GM12865 (cell line): ENCODE measurements around the gene IQSEC2.

ENCODE experiments used
- DNase-seq: peaks from one replicate; pipeline ENCODE4 v3.0.0; 2010; ENCODE audit warnings: low read depth
- H3K4me3 ChIP-seq: 2 replicates; pipeline ENCODE4 v1.5.1; 2011; ENCODE audit warnings: mild to moderate bottlenecking, low read depth, low read length, control low read depth
- TF ChIP-seq, protein P1 (sequence below): IDR thresholded peaks from 2 replicates; pipeline ENCODE4 v1.5.1; 2011; ENCODE audit warnings: low read length, control low read depth, low read depth, inconsistent platforms; ENCODE audit not compliant: insufficient read depth; ENCODE audit errors: missing control alignments

The IQSEC2 gene

DNA sequence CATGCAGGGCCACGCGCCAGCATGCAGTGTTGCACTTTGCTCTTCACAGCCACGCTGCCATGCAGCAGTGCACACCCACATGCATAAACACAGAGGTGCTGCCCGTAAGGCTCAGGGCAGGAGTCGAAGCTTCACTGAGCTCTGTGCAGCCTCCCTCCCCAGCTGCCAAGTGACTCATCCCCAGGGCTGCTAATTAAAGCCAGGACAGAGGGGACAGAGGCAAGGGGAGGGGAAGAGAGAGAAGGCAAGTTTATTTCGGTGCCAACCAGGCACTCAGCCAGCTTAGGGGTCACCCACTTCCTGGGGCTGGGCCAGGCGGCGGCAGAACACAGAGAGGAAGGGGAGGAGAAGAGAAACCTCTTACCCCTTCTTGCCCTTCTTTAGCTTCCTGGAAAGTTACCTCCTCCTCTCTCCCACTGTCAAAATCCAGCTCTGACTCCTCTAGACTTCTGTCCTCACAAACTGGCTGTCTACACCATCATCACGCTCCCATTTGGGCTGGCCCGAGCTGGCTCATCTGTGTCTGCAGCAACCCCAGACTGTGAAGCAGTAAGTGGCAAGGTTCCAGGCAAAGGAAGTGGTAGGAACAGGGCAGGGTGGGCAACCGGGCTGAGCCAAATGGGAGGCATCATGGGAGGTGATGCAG is 6.2 kb upstream of the IQSEC2 start:
- TF ChIP-seq, protein P1, sequence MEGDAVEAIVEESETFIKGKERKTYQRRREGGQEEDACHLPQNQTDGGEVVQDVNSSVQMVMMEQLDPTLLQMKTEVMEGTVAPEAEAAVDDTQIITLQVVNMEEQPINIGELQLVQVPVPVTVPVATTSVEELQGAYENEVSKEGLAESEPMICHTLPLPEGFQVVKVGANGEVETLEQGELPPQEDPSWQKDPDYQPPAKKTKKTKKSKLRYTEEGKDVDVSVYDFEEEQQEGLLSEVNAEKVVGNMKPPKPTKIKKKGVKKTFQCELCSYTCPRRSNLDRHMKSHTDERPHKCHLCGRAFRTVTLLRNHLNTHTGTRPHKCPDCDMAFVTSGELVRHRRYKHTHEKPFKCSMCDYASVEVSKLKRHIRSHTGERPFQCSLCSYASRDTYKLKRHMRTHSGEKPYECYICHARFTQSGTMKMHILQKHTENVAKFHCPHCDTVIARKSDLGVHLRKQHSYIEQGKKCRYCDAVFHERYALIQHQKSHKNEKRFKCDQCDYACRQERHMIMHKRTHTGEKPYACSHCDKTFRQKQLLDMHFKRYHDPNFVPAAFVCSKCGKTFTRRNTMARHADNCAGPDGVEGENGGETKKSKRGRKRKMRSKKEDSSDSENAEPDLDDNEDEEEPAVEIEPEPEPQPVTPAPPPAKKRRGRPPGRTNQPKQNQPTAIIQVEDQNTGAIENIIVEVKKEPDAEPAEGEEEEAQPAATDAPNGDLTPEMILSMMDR, result no peak
- no peak overlapping the region for H3K4me3 ChIP-seq
- DNase-seq, result peak; percentile 7

DNA sequence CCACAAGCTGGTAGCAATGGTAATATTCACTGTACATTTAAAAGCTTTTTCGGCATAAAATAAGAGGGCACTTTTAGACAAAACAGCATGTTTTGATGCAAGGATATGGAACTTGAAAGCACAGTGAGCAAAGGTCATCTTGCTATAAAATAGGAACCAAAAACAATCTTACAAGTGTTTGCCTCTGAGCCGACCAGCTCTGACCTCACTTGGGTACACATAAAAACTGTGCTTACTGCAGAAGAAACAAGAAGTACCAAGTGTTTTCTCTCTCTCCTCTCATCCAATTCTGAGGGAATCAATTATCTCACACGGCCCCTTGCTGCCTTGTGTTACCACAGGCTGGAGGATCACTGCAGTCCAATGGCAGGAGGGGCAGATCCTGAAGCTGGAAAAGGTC is 4.8 kb upstream of the IQSEC2 start:
- TF ChIP-seq, protein P1, result no peak
- no peak for DNase-seq
- H3K4me3 ChIP-seq, result no peak overlapping the region

DNA sequence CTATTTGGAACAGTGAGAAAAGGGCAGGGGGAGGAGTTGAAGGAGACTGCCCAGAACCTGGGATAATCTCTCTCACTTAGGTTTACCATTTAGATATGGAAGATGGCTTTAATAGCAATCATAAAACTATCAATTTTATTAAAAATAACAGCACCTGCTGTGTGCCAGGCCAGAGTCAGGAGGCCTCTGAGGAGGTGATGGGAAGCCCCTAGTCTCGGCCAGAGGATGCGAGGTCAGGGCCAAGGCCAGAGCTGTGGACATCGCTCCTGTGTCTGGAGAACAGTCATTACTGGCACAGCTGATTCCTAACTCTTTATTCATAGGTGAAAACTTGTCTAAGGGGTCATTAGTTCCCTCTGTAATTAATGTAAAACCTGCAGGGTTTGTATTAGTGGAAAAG is 4.2 kb upstream of the IQSEC2 start:
- TF ChIP-seq, protein P1, result no peak
- H3K4me3 ChIP-seq, result no peak overlapping the region

DNA sequence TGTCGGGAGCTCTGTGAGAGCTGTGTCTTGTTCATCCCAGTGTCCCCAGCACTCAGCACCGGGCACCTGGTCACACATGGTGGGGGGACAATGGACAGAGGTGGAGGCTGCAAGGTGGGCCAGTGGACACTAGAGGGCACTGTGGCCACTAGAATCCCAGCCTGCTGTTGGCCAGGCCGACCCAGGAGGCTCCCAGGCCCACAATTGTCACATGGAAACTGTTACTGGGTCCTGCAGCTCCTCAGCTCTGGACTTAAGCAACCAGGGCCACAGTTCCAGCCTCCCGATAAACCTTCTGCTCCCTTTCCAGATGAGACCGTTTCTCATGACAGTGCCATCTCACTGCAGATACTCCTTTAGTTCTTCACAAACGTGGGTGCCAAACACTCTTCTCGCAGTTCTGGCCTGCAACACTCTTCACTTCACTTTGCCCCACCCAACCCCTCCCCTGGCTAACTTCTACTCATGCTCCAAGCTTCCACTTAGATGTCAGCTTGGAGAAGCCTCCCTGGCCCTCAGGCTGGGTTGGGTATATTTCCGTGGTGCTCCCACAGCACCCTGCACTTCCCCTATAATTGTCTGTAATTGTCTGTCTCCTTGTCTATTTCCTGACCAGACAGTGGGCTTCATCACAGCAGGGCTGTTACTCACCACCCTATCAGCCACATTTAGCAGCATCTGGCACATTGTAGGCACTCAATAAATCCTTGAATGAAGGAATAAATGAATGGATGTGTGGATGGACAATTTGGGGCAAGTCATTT is 3.5 kb upstream of the IQSEC2 start:
- H3K4me3 ChIP-seq, result no peak overlapping the region
- TF ChIP-seq, protein P1, result peak; percentile 71
- DNase-seq, result peak; percentile 39

More for the DNA sequence above, 4.2 kb upstream of the IQSEC2 start:
- no peak for DNase-seq

DNA sequence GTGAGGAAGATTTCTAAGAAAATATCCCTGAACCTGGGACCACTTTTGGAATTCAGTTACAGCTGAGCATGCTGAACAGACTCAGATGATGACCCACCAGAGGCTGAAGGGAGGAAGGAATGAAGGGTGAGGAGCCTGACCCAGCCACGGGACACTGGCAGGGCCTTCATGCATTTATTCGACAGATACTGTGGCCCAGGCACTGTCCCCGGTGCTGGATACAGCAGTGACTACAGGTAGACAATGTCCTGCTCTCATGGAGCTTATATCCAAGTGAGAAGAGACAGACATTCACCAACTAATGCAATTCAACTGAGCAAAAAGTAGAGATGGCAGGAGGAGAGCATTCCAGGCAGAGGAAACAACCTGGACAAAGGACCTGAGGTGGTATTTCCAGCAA is 2.2 kb upstream of the IQSEC2 start:
- no peak for DNase-seq
- H3K4me3 ChIP-seq, result no peak overlapping the region
- TF ChIP-seq, protein P1, result no peak

DNA sequence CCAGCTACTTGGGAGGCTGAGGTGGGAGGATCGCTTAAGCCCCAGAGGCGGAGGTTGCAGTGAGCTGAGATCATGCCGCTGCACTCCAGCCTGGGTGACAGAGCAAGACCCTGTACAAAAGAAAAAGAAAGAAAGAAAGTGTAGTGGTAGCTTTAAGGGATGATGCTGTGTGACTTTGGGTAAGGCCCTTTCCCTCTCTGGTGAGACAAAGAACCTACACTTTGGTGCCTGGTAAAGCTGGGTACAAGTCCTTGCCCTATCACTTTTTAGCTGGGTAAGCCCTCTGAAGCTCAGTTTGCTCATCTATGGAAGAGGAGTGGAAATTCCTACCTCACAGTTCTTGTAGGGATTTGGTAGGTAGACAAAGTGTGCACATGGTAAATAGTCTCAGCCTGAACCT is 1.7 kb upstream of the IQSEC2 start:
- no peak overlapping the region for H3K4me3 ChIP-seq
- DNase-seq, result no peak
- TF ChIP-seq, protein P1, result no peak
